WERI-Rb-1 (cell line): ENCODE data around the gene PRKX.

Source experiments
- DNase-seq: peaks from one replicate; pipeline ENCODE4 v3.0.0-alpha.2; 2020
- H3K27ac ChIP-seq: fragments of 250-450 bp; sonication (Bioruptor Pico); 2 replicates; pipeline ENCODE4 v1.5.1; 2020; ENCODE audit warnings: mild to moderate bottlenecking, moderate library complexity
- H3K27me3 ChIP-seq: fragments of 250-450 bp; sonication (Bioruptor Pico); 2 replicates; pipeline ENCODE4 v1.5.1; 2021; ENCODE audit warnings: mild to moderate bottlenecking, low read depth, moderate library complexity; ENCODE audit not compliant: insufficient read depth, severe bottlenecking
- H3K36me3 ChIP-seq: fragments of 250-450 bp; sonication (Bioruptor Pico); 2 replicates; pipeline ENCODE4 v1.5.1; 2020; ENCODE audit warnings: mild to moderate bottlenecking, moderate library complexity
- H3K4me3 ChIP-seq: 2 replicates; pipeline ENCODE4 v1.5.1; 2011; ENCODE audit warnings: low read depth, mild to moderate bottlenecking, control low read depth, low read length
- H3K9me3 ChIP-seq: fragments of 250-450 bp; sonication (Bioruptor Pico); 2 replicates; pipeline ENCODE4 v1.5.1; 2021; ENCODE audit warnings: mild to moderate bottlenecking, moderate library complexity; ENCODE audit not compliant: severe bottlenecking
- CTCF ChIP-seq: IDR thresholded peaks from 2 replicates; pipeline ENCODE4 v1.5.1; 2011; ENCODE audit warnings: low read depth, mild to moderate bottlenecking, control low read depth, inconsistent platforms, low read length

Gene PRKX

DNA sequence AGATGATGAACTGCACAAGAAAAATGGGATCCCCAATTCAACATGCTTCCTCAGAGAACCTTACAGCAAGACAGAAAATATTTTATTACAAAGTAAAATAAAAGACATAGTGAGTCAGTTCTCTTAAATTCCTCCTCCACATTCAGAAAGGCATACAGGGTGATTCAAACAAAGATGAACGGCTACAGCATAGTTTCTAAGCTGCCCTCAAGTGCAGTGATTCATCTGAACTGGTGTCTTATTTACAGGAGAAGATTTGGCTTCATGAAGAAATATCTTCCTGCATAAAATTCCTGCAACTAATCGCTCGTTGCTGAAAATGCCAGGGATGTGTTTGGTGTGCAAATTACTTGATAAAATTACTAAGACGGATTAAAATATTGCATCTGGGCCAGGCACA, 103.6 kb downstream of the PRKX start:
- DNase-seq = no peak
- no peaks in the 10 kb centered on the region for H3K27me3 ChIP-seq
- peaks cover 15% of the 10 kb centered on the region for H3K36me3 ChIP-seq
- H3K9me3 ChIP-seq = no peaks in the 10 kb centered on the region
- no peak overlapping the region for H3K4me3 ChIP-seq
- no peak for TF ChIP-seq CTCF
- no peak overlapping the region for H3K27ac ChIP-seq

- no peak overlapping the region for H3K4me3 ChIP-seq
Measured at GRCh38 chrX:3603026-3603661, 110.3 kb downstream of the PRKX start.

GRCh38 chrX:3599802-3600430, 113.5 kb downstream of the PRKX start:
- Histone ChIP-seq H3K9me3 (no peaks in the 10 kb centered on the region), H3K27ac (no peak overlapping the region), H3K36me3 (no peaks in the 10 kb centered on the region; the same call in 1 of the 2 replicates), H3K27me3 (no peaks in the 10 kb centered on the region), H3K4me3 (no peak overlapping the region)
- DNase-seq = no peak
- no peak for TF ChIP-seq CTCF

More at GRCh38 chrX:3603026-3603661, 110.3 kb downstream of the PRKX start:
- Histone ChIP-seq H3K36me3 (no peaks in the 10 kb centered on the region; the same call in 1 of the 2 replicates), H3K9me3 (no peaks in the 10 kb centered on the region), H3K27ac (no peak overlapping the region), H3K27me3 (no peaks in the 10 kb centered on the region)
- DNase-seq = no peak
- TF ChIP-seq CTCF = no peak

DNA sequence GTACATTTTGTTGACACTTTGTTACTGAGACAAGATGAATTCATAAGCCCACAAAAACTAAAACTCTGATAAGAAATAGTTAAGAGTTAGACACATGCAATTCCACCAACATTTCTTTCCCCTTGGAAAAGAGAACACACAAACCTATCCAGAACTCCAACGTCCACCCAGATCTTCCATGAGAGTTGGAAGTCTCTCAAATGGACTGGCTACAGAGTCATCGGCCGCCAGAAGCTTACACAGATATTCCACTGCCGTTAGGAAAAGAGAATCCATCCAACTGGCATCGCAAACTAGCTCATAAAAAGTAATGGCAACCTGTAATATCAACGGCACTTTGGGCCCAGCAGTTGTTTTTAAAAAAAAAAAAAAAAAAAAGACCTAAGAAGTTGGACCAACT, 114.7 kb downstream of the PRKX start:
- no peak for DNase-seq
- Histone ChIP-seq H3K27me3 (no peaks in the 10 kb centered on the region), H3K4me3 (no peak overlapping the region), H3K36me3 (no peaks in the 10 kb centered on the region; the same call in 1 of the 2 replicates), H3K27ac (no peak overlapping the region), H3K9me3 (no peaks in the 10 kb centered on the region)
- TF ChIP-seq CTCF = no peak

DNA sequence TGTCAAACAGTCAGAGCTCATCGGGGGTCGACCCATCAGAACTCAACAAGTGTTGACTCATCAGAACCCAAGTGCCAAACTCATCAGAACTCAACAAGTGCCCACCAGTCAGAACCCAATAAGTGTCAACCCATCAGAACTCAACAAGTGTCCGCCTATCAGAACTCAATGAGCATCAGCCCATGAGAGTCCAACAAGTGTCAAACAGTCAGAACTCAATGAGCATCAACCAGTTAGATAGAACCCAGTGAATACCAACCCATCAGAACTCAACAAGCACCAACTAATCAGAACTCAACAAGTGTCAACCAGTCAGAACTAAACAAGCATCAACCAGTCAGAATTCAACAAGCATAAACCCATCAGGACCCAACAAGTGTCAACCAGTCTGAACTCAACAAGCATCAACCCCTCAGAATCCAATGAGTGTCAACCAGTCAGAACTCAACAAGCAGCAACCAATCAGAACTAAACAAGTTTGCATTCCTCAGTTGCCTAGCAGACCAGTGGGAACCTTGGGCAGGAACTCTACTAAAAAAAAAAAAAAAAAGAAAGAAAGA, 115.3 kb downstream of the PRKX start:
- no peak overlapping the region for H3K4me3 ChIP-seq

More for the DNA sequence above, 115.3 kb downstream of the PRKX start:
- Histone ChIP-seq H3K27me3 (no peaks in the 10 kb centered on the region), H3K36me3 (no peaks in the 10 kb centered on the region; the same call in 1 of the 2 replicates), H3K9me3 (no peaks in the 10 kb centered on the region), H3K27ac (no peak overlapping the region)
- TF ChIP-seq CTCF = no peak
- no peak for DNase-seq
